ENCODE data around the gene KAZN. TPM values are rescaled to one million over a fixed set of nuclear protein-coding genes. Genes with fewer than 3 reads are reported as not detected.

Gene KAZN
- total RNA-seq, 1 experiment from 2014 or later: 2.4 TPM

DNA sequence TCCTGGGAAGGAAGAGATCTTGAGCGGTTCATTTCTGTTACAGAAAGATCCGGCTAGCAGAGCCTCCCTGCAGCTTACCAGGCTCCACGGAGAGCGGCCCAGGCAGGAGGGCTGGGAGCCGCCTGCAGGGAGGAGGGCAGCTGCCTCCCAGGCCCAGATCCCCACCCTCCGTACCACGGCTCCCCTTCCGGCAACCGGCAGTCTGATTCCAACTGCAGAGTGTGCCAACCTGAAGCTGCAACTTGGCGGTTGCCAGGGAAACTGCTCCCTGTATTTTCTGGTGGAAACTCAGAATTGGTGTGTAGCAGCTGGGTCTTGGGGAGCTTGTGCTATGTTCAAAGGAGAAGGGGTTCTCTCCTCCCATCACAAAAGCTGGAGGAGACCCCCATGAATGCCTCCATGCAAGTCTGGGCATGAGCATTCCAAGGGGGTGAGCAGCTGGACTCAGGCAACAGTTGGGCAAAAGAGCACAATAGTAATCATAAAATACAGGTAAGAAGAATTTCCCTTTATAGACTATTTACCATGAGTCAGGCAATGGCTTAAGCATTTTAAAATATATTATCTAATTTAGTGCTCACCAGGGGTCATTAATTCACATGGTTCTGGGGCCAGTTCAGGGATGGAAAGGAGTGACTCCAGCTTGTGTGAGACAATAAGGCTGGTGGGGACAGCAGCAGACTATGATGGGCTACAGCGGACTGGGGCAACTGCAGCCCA is 46.1 kb upstream of the KAZN start:
- no TSS peak for BruUV-seq (replicated peaks)
- DNase-seq: no peak
- no peak overlapping the region for H3K4me3 Mint-ChIP-seq (ENCODE audit: unreplicated experiment)
- POLR2A ChIA-PET: no interaction called here
- Histone ChIP-seq H3K4me3 (ENCODE audit: low read depth, low read length) (no peak overlapping the region), H3K27me3 (replicated peaks; ENCODE audit: control insufficient read depth, insufficient read depth, low read length) (no peaks in the 10 kb centered on the region), H3K36me3 (ENCODE audit: control insufficient read depth, insufficient read depth, low read length) (no peaks in the 10 kb centered on the region), H3K9me3 (no peaks in the 10 kb centered on the region), H3K4me1 (no peaks in the 10 kb centered on the region)
- CTCF ChIA-PET: no interaction called here
- intact Hi-C loops (cut with micrococcal nuclease; ENCODE audit: unreplicated experiment): no loop called here
- H3K9me3 Mint-ChIP-seq (ENCODE audit: unreplicated experiment): no peaks in the 10 kb centered on the region
- H3K36me3 Mint-ChIP-seq (ENCODE audit: insufficient read depth, unreplicated experiment): no peaks in the 10 kb centered on the region
- no peaks in the 10 kb centered on the region for H3K4me1 Mint-ChIP-seq (ENCODE audit: low read depth, unreplicated experiment)
- H3K27me3 Mint-ChIP-seq (ENCODE audit: insufficient read depth, unreplicated experiment): peaks cover 2% of the 10 kb centered on the region
- no peak overlapping the region for H3K27ac Mint-ChIP-seq (ENCODE audit: unreplicated experiment)
- TF ChIP-seq, protein P1, sequence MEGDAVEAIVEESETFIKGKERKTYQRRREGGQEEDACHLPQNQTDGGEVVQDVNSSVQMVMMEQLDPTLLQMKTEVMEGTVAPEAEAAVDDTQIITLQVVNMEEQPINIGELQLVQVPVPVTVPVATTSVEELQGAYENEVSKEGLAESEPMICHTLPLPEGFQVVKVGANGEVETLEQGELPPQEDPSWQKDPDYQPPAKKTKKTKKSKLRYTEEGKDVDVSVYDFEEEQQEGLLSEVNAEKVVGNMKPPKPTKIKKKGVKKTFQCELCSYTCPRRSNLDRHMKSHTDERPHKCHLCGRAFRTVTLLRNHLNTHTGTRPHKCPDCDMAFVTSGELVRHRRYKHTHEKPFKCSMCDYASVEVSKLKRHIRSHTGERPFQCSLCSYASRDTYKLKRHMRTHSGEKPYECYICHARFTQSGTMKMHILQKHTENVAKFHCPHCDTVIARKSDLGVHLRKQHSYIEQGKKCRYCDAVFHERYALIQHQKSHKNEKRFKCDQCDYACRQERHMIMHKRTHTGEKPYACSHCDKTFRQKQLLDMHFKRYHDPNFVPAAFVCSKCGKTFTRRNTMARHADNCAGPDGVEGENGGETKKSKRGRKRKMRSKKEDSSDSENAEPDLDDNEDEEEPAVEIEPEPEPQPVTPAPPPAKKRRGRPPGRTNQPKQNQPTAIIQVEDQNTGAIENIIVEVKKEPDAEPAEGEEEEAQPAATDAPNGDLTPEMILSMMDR (IDR thresholded peaks at IDR 0.05; ENCODE audit: insufficient read depth in 1 of 2, low read depth in 1 of 2, low read length in 1 of 2, severe bottlenecking in 1 of 2, unreplicated experiment in 1 of 2): no peak

DNA sequence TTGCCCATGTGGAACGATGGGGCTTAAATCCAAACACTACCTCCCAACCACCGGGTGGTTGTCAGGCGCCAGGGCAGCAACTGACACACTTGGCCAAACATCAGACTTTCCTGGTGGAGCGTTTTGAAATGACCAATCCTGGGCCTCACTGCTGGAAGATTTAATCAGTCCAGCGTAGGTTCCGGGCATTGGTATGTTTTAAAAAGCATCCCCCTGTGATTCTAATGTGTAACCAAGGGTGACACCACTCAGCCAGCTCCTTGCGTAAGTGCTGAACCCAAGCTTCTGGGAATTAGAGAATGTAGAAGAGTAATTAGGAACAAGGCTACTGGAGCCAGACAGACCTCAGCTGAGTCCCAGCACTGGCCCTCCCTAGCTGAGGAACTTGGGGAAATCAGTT is 44.8 kb upstream of the KAZN start:
- DNase-seq: no peak
- BruUV-seq (replicated peaks): no TSS peak
- no peak overlapping the region for H3K27ac Mint-ChIP-seq (ENCODE audit: unreplicated experiment)
- intact Hi-C loops (cut with micrococcal nuclease; ENCODE audit: unreplicated experiment): no loop called here
- TF ChIP-seq, protein P1 (IDR thresholded peaks at IDR 0.05; ENCODE audit: insufficient read depth in 1 of 2, low read depth in 1 of 2, low read length in 1 of 2, severe bottlenecking in 1 of 2, unreplicated experiment in 1 of 2): no peak
- Histone ChIP-seq H3K4me3 (ENCODE audit: low read depth, low read length) (no peak overlapping the region), H3K36me3 (ENCODE audit: control insufficient read depth, insufficient read depth, low read length) (no peaks in the 10 kb centered on the region), H3K4me1 (no peaks in the 10 kb centered on the region), H3K9me3 (no peaks in the 10 kb centered on the region), H3K27me3 (replicated peaks; ENCODE audit: control insufficient read depth, insufficient read depth, low read length) (no peaks in the 10 kb centered on the region)
- ChIA-PET CTCF (no interaction called here), POLR2A (no interaction called here)
- H3K9me3 Mint-ChIP-seq (ENCODE audit: unreplicated experiment): no peaks in the 10 kb centered on the region
- H3K27me3 Mint-ChIP-seq (ENCODE audit: insufficient read depth, unreplicated experiment): peaks cover 2% of the 10 kb centered on the region
- no peak overlapping the region for H3K4me3 Mint-ChIP-seq (ENCODE audit: unreplicated experiment)
- no peaks in the 10 kb centered on the region for H3K4me1 Mint-ChIP-seq (ENCODE audit: low read depth, unreplicated experiment)
- no peaks in the 10 kb centered on the region for H3K36me3 Mint-ChIP-seq (ENCODE audit: insufficient read depth, unreplicated experiment)

DNA sequence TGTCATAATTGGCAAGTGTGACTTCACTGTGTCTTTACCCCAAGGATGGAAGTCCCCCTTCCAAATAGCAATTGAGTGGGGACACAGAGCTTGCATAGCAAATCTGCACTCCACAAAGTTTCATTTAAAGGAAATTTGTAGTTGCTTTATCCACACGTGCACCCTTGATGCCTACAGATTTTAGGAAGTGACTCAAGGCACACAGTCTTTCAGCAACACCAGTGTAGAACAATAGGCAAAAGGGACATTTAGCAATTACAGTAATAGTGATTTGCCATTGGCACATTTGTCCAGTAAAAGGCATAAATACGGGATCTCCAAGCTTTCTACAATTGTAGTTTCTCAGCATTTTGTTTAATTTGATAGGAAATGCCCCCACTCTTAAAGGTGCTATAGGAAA is 43.4 kb upstream of the KAZN start:
- no peaks in the 10 kb centered on the region for H3K36me3 Mint-ChIP-seq (ENCODE audit: insufficient read depth, unreplicated experiment)
- Histone ChIP-seq H3K4me3 (ENCODE audit: low read depth, low read length) (no peak overlapping the region), H3K27me3 (replicated peaks; ENCODE audit: control insufficient read depth, insufficient read depth, low read length) (no peaks in the 10 kb centered on the region), H3K4me1 (no peaks in the 10 kb centered on the region), H3K36me3 (ENCODE audit: control insufficient read depth, insufficient read depth, low read length) (no peaks in the 10 kb centered on the region), H3K9me3 (no peaks in the 10 kb centered on the region)
- TF ChIP-seq, protein P1 (IDR thresholded peaks at IDR 0.05; ENCODE audit: insufficient read depth in 1 of 2, low read depth in 1 of 2, low read length in 1 of 2, severe bottlenecking in 1 of 2, unreplicated experiment in 1 of 2): no peak
- H3K9me3 Mint-ChIP-seq (ENCODE audit: unreplicated experiment): no peaks in the 10 kb centered on the region
- intact Hi-C loops (cut with micrococcal nuclease; ENCODE audit: unreplicated experiment): no loop called here
- ChIA-PET CTCF (no interaction called here), POLR2A (no interaction called here)
- DNase-seq: no peak
- H3K27me3 Mint-ChIP-seq (ENCODE audit: insufficient read depth, unreplicated experiment): peaks cover 5% of the 10 kb centered on the region
- H3K27ac Mint-ChIP-seq (ENCODE audit: unreplicated experiment): no peak overlapping the region
- BruUV-seq (replicated peaks): no TSS peak
- H3K4me1 Mint-ChIP-seq (ENCODE audit: low read depth, unreplicated experiment): no peaks in the 10 kb centered on the region
- H3K4me3 Mint-ChIP-seq (ENCODE audit: unreplicated experiment): no peak overlapping the region

All from Caco-2 (cell line).